RWPE2 (cell line): ENCODE results near the gene FOLH1.
"Not testable (repeated sequence)": the region's sequence is repeated elsewhere in the genome, so short reads cannot be mapped to it uniquely, and the experiment has no call there.

Source experiments
- ATAC-seq: fragments of 200-7000 bp; cut with Tn5 transposase; 3 replicates; pipeline ENCODE4 v1.9.1; 2021; ENCODE audit warnings: low read depth
- DNase-seq: peaks from one replicate; pipeline ENCODE4 v3.0.0-alpha.2; 2020; ENCODE audit warnings: low spot score
- H3K27ac ChIP-seq: fragments of 450-650 bp; 2 replicates; pipeline ENCODE4 v1.5.1; 2017; ENCODE audit warnings: mild to moderate bottlenecking; ENCODE audit not compliant: poor library complexity, severe bottlenecking
- H3K27me3 ChIP-seq: fragments of 250-450 bp; sonication (Bioruptor Pico); 2 replicates; pipeline ENCODE4 v1.5.1; 2021; ENCODE audit warnings: mild to moderate bottlenecking, moderate library complexity; ENCODE audit not compliant: insufficient read depth, poor library complexity, severe bottlenecking
- H3K36me3 ChIP-seq: fragments of 250-450 bp; sonication (Bioruptor Pico); 2 replicates; pipeline ENCODE4 v1.5.1; 2020; ENCODE audit warnings: low read depth, mild to moderate bottlenecking, moderate library complexity
- H3K4me1 ChIP-seq: fragments of 250-450 bp; sonication (Bioruptor Pico); 2 replicates; pipeline ENCODE4 v1.5.1; 2021; ENCODE audit warnings: mild to moderate bottlenecking, moderate library complexity; ENCODE audit not compliant: insufficient read depth, poor library complexity, severe bottlenecking
- H3K4me3 ChIP-seq: fragments of 250-450 bp; sonication (Bioruptor Pico); 2 replicates; pipeline ENCODE4 v1.5.1; 2021; ENCODE audit warnings: mild to moderate bottlenecking, moderate library complexity; ENCODE audit not compliant: severe bottlenecking
- H3K9me3 ChIP-seq: fragments of 250-450 bp; sonication (Bioruptor Pico); 2 replicates; pipeline ENCODE4 v1.5.1; 2021; ENCODE audit warnings: mild to moderate bottlenecking, moderate library complexity; ENCODE audit not compliant: severe bottlenecking
- TF ChIP-seq, protein P1 (sequence below): fragments of 450-650 bp; IDR thresholded peaks from one replicate; pipeline ENCODE4 v1.5.1; 2017; ENCODE audit warnings: mild to moderate bottlenecking, moderate library complexity; ENCODE audit not compliant: poor library complexity, severe bottlenecking

FOLH1 gene

DNA sequence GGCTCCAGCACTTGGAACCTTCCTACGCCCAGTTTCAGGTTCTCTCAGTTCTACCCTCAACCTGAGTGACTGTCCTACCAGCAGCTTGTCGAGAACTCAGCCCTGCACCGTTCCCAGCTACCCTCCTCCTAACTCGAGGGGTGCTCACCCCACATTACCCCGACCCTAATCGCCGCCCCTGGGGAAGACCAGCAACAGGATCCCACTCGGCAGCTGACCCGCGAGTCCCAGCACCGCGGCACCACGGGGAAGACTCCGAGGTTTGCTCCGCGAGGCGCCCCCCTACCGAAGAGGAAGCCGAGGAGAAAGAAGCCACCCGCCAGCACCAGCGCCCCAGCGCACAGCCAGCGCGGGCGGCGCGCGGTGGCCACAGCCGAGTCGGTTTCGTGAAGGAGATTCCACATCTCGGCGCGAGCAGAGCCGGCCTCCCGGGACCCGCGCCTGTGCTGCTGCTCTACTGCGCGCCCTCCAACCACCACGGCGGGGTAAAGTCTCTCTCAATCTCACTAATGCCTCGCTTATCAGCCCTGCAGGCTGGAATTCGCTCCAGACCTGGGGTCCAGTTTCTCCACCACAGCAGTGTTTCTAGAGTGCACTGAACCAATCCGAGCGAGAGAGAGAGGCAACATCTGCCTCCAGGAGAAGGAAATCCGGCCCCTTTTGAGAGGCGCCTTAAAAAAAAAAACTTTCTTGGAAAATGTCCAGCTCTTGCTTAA is at the start of gene FOLH1:
Gene FOLH1, minus strand, starts transcription at position 597 of the 716 bp plus-strand sequence. Its CDS starts 193 bp downstream, at position 404.
- H3K36me3 ChIP-seq, result no peaks in the 10 kb centered on the region
- peaks cover 13% of the 10 kb centered on the region for H3K27me3 ChIP-seq
- H3K4me1 ChIP-seq, result no peaks in the 10 kb centered on the region
- H3K27ac ChIP-seq, result no peak within 1 kb of the TSS
- H3K4me3 ChIP-seq, result no peak within 1 kb of the TSS
- TF ChIP-seq, protein P1, sequence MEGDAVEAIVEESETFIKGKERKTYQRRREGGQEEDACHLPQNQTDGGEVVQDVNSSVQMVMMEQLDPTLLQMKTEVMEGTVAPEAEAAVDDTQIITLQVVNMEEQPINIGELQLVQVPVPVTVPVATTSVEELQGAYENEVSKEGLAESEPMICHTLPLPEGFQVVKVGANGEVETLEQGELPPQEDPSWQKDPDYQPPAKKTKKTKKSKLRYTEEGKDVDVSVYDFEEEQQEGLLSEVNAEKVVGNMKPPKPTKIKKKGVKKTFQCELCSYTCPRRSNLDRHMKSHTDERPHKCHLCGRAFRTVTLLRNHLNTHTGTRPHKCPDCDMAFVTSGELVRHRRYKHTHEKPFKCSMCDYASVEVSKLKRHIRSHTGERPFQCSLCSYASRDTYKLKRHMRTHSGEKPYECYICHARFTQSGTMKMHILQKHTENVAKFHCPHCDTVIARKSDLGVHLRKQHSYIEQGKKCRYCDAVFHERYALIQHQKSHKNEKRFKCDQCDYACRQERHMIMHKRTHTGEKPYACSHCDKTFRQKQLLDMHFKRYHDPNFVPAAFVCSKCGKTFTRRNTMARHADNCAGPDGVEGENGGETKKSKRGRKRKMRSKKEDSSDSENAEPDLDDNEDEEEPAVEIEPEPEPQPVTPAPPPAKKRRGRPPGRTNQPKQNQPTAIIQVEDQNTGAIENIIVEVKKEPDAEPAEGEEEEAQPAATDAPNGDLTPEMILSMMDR, result no peak
- H3K9me3 ChIP-seq, result no peaks in the 10 kb centered on the region
- ATAC-seq, result peak; percentile 77
- DNase-seq, result no peak

DNA sequence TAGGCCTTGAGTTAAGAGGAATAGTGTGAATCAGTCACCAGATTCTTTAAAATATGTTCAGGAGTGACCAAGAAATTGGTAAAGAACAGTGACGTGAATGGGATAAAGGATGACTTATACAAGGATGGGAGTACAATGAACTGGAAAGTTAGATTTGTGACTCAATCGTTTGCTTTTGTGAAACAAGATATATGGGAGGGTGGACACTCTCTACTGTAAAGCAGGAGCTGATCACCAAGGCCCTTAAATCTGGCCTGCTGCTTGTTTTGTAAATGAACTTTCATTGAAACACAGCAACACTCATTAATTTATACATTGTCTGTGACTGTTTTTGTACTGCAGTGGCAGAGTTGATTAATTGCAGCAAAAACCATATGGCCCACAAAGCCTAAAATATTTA is 46.7 kb upstream of the FOLH1 start:
- H3K4me3 ChIP-seq, ATAC-seq: not testable (repeated sequence)

DNA sequence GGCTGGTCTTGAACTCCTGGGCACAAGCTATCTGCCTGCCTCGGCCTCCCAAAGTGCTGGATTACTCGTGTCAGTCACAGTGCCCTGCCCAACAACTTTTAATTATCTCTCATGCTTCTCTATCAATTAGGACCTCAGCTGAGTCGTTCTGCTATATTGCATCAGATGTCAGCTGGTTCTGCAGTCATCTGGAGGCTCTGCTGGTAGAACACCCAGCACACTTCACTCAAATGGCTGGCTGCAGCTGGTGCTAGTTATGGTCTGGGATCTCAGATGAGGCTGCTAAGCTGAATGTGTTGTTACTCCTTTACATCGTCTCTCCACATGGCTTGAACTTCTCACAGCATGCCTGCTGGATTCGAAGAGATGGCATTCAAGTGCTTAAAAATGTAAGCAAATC is 42.8 kb upstream of the FOLH1 start:
- not testable (repeated sequence) for H3K27ac ChIP-seq, H3K9me3 ChIP-seq, H3K36me3 ChIP-seq, H3K4me3 ChIP-seq, DNase-seq, H3K4me1 ChIP-seq, H3K27me3 ChIP-seq, ATAC-seq

More for the DNA sequence above, 46.7 kb upstream of the FOLH1 start:
- DNase-seq, H3K27ac ChIP-seq, H3K27me3 ChIP-seq, H3K36me3 ChIP-seq, H3K9me3 ChIP-seq, H3K4me1 ChIP-seq: not testable (repeated sequence)

DNA sequence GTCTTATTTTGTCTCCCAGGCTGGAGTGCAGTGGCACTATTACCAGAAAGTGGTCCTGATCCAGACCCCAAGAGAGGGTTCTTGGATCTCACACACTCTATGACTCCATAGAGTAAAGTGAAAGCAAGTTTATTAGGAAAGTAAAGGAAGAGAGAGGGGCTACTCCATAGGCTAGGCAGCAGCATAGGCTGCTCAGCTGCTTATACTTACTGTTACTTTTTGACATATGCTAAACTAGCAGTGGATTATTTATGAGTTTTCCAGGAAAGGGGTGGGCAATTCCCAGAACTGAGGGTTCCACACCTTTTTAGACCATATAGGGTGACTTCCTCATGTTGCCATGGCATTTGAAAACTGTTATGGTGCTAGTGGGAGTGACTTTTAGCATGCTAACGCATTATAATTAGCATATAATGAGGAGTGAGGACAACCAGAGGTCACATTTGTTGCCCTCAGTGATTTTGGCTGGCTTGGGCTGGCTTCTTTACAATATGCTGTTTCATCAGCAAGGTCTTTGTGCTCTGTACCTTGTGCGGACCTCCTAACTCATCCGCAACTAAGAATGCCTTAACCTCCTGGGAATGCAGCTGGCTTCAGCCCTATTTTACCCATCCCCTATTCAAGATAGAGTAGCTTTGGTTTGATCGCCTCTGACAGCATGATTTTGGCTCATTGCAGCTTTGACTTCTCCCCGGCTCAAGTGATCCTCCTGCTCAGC is 42.2 kb upstream of the FOLH1 start:
- not testable (repeated sequence) for H3K27me3 ChIP-seq, H3K36me3 ChIP-seq, H3K4me3 ChIP-seq, DNase-seq, ATAC-seq, H3K9me3 ChIP-seq, H3K27ac ChIP-seq, H3K4me1 ChIP-seq

DNA sequence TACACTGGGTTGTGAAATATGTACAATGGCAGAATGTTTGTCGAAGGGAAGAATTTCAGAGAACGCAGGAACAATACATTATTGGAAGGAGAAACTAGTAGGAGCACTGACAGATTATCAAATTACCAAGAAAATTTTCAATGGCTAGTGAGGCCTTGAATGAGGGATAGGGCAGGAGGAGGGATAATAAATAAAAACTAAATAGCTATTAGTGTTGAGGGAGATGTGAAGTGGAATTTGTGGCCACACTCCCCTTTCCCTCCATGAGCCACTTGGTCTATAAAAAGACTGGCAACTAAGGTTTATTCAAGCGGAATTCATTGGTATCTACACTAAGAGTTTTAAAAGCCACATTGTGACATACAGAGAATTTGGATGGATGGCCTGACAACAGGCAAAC is 41.0 kb upstream of the FOLH1 start:
- not testable (repeated sequence) for DNase-seq, H3K4me1 ChIP-seq, H3K36me3 ChIP-seq, ATAC-seq, H3K9me3 ChIP-seq, H3K27me3 ChIP-seq, H3K4me3 ChIP-seq, H3K27ac ChIP-seq

GRCh38 chr11:49233685-49234084 is 25.3 kb upstream of the FOLH1 start:
- H3K36me3 ChIP-seq, DNase-seq, H3K27me3 ChIP-seq, H3K27ac ChIP-seq, H3K9me3 ChIP-seq, ATAC-seq, H3K4me3 ChIP-seq, H3K4me1 ChIP-seq: not testable (repeated sequence)

- not testable (repeated sequence) for H3K9me3 ChIP-seq, H3K4me1 ChIP-seq, ATAC-seq, H3K4me3 ChIP-seq, H3K27me3 ChIP-seq, H3K36me3 ChIP-seq, DNase-seq, H3K27ac ChIP-seq
Observed at GRCh38 chr11:49233019-49233418, 24.6 kb upstream of the FOLH1 start.

- ATAC-seq, DNase-seq: not testable (repeated sequence)
Observed at GRCh38 chr11:49231725-49232124, 23.3 kb upstream of the FOLH1 start.

DNA sequence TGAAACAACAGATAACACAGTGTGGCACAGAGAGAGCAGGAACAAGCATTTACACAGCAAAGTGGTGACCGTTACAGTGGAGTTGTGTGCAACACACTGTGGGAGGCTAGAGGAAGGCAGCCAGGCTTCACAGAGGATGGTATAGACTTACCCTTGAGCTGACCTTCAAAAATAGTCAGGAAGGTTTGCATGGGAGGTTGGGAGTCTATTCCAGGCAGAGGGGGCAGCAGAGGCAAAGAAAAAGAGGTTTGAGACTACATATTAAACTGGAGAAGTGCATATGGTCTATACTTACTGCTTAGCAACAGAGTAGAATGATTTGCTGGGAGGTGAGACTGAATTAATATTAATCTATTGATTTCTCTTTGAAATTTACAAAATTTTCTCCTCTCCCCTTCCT is 22.1 kb upstream of the FOLH1 start:
- H3K27me3 ChIP-seq, ATAC-seq, H3K36me3 ChIP-seq, H3K4me3 ChIP-seq, H3K4me1 ChIP-seq, H3K27ac ChIP-seq, DNase-seq, H3K9me3 ChIP-seq: not testable (repeated sequence)

More at GRCh38 chr11:49231725-49232124, 23.3 kb upstream of the FOLH1 start:
- not testable (repeated sequence) for H3K36me3 ChIP-seq, H3K4me3 ChIP-seq, H3K9me3 ChIP-seq, H3K27ac ChIP-seq, H3K4me1 ChIP-seq, H3K27me3 ChIP-seq

DNA sequence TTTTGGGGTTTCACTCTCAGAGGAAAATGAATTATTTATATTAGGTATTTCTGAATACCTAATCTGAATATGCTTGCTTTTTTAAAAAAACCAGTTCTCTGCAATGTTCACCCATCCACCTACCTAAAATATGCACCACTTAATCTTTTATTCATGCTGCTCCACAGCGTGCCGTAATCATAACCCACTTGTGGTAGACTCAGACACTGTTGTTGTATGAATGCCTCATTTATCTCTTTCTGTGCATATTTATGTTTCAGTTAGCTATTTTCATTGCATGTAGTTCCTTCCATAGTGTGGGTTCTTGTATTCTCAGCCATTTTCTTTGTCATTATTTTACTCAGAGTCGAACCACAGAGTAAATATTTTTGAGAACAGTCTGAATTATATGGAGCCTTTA is 21.6 kb upstream of the FOLH1 start:
- H3K4me3 ChIP-seq, result not testable (repeated sequence)

More for the DNA sequence above, 21.6 kb upstream of the FOLH1 start:
- H3K4me1 ChIP-seq, H3K9me3 ChIP-seq, H3K27ac ChIP-seq, H3K36me3 ChIP-seq, DNase-seq, H3K27me3 ChIP-seq, ATAC-seq: not testable (repeated sequence)
